ENCODE results near the gene ARHGAP6.

DNA sequence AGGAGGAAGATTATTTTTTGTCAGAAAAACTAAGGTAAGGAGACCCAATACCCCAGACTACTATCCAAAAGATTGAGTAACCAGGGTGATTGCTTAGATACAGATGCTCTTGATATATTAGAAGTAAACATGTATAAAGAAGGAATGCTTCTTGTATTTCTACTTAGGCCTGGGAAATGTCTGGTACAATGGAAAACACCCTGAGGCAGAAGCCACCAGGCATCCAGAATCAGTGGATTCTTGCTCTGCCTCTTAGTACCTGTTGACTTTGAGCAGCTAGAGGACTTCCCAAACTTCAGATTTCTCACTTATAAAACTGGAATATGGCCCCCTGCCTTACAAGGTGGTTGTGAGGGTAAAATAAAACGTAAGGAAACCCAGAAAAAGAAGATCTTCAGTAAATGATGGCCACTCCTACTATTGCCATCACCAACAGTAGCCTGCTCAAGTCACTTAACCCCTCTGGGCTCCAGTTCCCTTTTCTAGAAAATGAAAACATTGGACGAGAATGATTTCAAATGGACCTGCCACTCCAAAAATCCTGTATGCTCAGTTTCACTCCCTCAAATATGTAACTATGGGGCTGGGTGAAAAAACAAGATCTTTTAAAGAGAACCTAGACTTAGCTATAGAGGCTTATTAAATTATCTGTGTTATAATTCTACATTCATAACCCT lies 315.9 kb downstream of the ARHGAP6 start:
- TF ChIP-seq RXRA (CRISPR knock-in tag; IDR thresholded peaks at IDR 0.05), result no peak
- TF ChIP-seq, protein P1, sequence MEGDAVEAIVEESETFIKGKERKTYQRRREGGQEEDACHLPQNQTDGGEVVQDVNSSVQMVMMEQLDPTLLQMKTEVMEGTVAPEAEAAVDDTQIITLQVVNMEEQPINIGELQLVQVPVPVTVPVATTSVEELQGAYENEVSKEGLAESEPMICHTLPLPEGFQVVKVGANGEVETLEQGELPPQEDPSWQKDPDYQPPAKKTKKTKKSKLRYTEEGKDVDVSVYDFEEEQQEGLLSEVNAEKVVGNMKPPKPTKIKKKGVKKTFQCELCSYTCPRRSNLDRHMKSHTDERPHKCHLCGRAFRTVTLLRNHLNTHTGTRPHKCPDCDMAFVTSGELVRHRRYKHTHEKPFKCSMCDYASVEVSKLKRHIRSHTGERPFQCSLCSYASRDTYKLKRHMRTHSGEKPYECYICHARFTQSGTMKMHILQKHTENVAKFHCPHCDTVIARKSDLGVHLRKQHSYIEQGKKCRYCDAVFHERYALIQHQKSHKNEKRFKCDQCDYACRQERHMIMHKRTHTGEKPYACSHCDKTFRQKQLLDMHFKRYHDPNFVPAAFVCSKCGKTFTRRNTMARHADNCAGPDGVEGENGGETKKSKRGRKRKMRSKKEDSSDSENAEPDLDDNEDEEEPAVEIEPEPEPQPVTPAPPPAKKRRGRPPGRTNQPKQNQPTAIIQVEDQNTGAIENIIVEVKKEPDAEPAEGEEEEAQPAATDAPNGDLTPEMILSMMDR (CRISPR knock-in tag; IDR thresholded peaks at IDR 0.05), result no peak
- no peak for TF ChIP-seq ZNF30 (CRISPR knock-in tag; IDR thresholded peaks at IDR 0.05)
- TF ChIP-seq NR3C1 (CRISPR knock-in tag; IDR thresholded peaks at IDR 0.05), result no peak

Data from HepG2 (cell line).